Cardiac fibroblast (primary cell): ENCODE results near the gene SOD1.

ENCODE experiments used
- DNase-seq, 2 donors: peaks; one replicate each; pipeline versions ENCODE4 v3.0.0 to v3.0.0-alpha.2; 2010; ENCODE audit warnings: low read depth in 2 of 2
- H3K4me3 ChIP-seq, 2 donors: replicated peaks in 1 of 2; 1 replicate in 1 of 2; 2 replicates in 1 of 2; pipeline ENCODE4 v1.5.1; 2011; ENCODE audit warnings: low read depth in 2 of 2, low read length in 2 of 2, mild to moderate bottlenecking in 2 of 2, moderate library complexity in 1 of 2
- TF ChIP-seq, protein P1 (sequence below): IDR thresholded peaks from one replicate; pipeline ENCODE4 v1.5.1; 2011; ENCODE audit warnings: low read depth, mild to moderate bottlenecking, low read length, inconsistent platforms

Gene SOD1

DNA sequence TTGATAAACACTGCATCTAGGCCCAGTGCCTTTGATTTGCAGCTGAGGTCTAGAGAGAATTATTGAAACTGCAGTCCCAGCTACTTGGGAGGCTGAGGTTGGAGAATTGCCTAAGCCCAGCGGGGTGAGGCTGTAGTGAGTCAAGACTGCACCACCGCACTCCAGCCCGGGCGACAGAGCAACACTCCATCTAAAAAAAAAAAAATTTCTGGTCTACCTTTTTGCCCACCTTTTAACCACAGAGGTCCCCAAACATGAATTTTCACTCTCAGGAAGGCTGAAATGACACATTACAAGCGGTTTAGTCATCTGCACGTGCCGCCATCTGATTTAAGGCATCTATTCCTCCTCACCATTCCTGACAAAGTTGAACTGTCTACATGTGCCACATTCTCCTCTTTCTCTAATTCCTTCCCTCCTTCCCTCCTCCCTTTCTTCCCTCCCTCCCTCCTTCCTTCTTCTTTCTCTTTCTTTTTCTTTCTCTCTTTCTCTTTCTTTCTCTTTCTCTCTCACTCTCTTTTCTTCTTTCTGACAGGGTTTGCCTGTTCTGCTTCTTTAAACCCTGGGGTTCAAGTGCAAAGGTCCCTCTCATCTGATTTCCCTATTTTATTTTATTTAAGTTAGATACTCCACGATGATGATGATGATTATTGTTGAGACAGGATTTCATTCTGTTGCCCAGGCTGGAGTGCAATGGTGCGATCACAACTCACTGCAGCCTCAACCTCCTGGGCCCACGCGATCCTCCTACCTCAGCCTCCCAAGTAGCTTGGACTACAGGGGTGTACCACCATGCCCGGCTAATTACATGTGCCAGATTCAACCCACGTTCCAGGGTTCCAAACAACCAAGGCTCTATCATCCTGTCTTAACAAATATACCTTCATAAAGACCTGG lies 3.0 kb upstream of the SOD1 start:
- TF ChIP-seq, protein P1, sequence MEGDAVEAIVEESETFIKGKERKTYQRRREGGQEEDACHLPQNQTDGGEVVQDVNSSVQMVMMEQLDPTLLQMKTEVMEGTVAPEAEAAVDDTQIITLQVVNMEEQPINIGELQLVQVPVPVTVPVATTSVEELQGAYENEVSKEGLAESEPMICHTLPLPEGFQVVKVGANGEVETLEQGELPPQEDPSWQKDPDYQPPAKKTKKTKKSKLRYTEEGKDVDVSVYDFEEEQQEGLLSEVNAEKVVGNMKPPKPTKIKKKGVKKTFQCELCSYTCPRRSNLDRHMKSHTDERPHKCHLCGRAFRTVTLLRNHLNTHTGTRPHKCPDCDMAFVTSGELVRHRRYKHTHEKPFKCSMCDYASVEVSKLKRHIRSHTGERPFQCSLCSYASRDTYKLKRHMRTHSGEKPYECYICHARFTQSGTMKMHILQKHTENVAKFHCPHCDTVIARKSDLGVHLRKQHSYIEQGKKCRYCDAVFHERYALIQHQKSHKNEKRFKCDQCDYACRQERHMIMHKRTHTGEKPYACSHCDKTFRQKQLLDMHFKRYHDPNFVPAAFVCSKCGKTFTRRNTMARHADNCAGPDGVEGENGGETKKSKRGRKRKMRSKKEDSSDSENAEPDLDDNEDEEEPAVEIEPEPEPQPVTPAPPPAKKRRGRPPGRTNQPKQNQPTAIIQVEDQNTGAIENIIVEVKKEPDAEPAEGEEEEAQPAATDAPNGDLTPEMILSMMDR = no peak
- DNase-seq = peak in 1 of 2 donors; percentile 22
- H3K4me3 ChIP-seq = no peak overlapping the region

DNA sequence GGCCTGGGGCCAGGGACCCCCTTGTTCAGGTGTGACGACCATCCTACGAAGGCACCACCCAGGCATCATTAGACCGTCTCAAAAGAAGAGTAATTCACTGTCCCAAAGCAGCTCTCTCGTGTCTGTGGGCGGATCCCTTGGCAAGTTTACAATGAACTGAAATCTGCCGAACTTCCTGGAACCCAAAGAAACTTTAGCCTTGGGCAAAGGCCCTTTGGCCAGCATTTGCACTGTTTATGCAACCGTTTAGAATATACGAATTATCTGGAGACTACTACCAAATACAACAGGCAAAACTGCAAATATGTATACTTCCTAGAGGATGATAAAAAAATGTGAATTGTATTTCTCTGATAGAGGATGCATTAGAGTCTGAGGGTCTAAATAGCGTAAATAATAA lies 1.4 kb upstream of the SOD1 start:
- no peak for DNase-seq
- TF ChIP-seq, protein P1 = no peak
- no peak overlapping the region for H3K4me3 ChIP-seq

DNA sequence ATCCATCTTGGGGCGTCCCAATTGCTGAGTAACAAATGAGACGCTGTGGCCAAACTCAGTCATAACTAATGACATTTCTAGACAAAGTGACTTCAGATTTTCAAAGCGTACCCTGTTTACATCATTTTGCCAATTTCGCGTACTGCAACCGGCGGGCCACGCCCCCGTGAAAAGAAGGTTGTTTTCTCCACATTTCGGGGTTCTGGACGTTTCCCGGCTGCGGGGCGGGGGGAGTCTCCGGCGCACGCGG lies 282 bp upstream of the SOD1 start:
- H3K4me3 ChIP-seq = peak overlapping the region; percentile 88 to 91

DNA sequence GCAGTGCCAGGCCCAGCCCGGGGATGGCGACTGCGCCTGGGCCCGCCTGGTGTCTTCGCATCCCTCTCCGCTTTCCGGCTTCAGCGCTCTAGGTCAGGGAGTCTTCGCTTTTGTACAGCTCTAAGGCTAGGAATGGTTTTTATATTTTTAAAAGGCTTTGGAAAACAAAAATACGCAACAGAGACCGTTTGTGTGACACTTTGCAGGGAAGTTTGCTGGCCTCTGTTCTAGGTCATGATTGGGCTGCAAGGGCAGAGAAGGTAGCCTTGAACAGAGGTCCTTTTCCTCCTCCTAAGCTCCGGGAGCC lies 719 bp downstream of the SOD1 start:
- peak overlapping the region; percentile 78 to 91 for H3K4me3 ChIP-seq
- TF ChIP-seq, protein P1 = no peak
- DNase-seq = peak; percentile 30 to 34

More for the DNA sequence above, 282 bp upstream of the SOD1 start:
- TF ChIP-seq, protein P1 = no peak
- no peak for DNase-seq

DNA sequence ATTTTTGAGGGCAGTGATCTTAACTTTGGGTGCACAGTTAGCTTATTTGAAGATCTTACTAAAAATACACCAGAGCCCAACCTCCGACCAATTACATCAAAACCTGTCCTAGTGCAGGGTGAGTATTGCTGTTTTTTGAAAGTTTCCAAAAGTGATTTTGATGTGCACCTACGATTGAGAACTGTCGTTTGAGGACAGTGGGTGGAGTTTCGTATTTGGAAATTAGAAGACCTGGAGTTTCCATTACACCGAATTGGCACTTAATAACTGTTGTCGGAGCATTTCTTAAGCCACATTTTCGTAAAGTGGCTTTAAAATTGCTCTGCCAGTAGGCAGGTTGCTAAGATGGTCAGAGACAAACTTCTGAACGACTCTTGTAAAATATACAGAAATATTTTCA lies 1.1 kb downstream of the SOD1 start:
- no peak for DNase-seq
- H3K4me3 ChIP-seq = peak overlapping the region; percentile 78 to 91
- TF ChIP-seq, protein P1 = no peak

DNA sequence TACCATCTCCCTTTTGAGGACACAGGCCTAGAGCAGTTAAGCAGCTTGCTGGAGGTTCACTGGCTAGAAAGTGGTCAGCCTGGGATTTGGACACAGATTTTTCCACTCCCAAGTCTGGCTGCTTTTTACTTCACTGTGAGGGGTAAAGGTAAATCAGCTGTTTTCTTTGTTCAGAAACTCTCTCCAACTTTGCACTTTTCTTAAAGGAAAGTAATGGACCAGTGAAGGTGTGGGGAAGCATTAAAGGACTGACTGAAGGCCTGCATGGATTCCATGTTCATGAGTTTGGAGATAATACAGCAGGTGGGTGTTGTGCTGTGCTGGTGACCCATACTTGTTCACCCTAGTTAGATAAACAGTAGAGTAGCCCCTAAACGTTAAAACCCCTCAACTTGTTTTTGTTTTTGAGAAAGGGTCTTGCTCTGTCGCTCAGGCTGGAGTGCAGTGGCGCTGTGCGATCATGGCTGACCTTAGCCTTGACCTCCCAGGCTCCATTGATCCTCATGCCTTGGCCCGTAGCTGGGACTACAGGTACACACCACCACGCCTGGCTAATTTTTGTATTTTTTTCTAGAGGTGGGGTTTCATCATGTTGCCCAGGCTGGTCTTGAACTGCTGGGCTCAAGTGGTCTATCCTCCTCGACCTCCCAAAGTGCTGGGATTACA lies 4.2 kb downstream of the SOD1 start:
- no peak for DNase-seq
- TF ChIP-seq, protein P1 = no peak
- H3K4me3 ChIP-seq = no peak overlapping the region
